B cell (primary cell): Measurements from ENCODE around the gene LIMD2. TPM values are rescaled to one million over a fixed set of nuclear protein-coding genes. Genes with fewer than 3 reads are reported as not detected.
A peak's percentile ranks its signal among the peaks of the same experiment; 100 is the strongest.

ENCODE experiments used
- ATAC-seq: fragments of 200-7000 bp; cut with Tn5 transposase; one replicate; pipeline ENCODE4 v1.10.0; 2021; ENCODE audit warnings: low read depth, mild to moderate bottlenecking, moderate number of reproducible peaks, moderate library complexity
- CTCF ChIA-PET: fragments of 350-600 bp; sonication (Branson Sonifier 250); formaldehyde crosslinking; loops from one replicate; lab custom pipeline; 2021; ENCODE audit warnings: antibody characterized with exemption, inconsistent platforms; lab: Charles Lee
- POLR2A ChIA-PET: fragments of 350-600 bp; sonication (Branson Sonifier 250); formaldehyde crosslinking; loops from one replicate; lab custom pipeline; 2021; ENCODE audit warnings: antibody characterized with exemption; lab: Charles Lee
- DNase-seq: peaks from one replicate; pipeline ENCODE4 v3.0.0; 2013
- H2AFZ ChIP-seq: 2 replicates; pipeline ENCODE4 v1.6.1; 2012; ENCODE audit warnings: mild to moderate bottlenecking, low read depth, low read length; ENCODE audit not compliant: insufficient read depth, poor library complexity, severe bottlenecking
- H3K27ac ChIP-seq, 2 donors: 1 replicate in 1 of 2; 2 replicates in 1 of 2; pipeline ENCODE4 v1.5.1; 2012 to 2013; ENCODE audit warnings: low read length in 2 of 2, mild to moderate bottlenecking in 2 of 2, moderate library complexity in 1 of 2
- H3K27me3 ChIP-seq, 4 experiments: fragments of 200-600 bp in 1 of 4; sonication (generic) in 1 of 4; replicated peaks in 1 of 4; 1 replicate in 2 of 4; 2 replicates in 2 of 4; pipeline versions ENCODE4 v1.6.1 to v1.7.0; 2013 to 2016; ENCODE audit warnings: low read length in 3 of 4, mild to moderate bottlenecking in 2 of 4, mixed read lengths in 1 of 4, moderate library complexity in 1 of 4; ENCODE audit not compliant: insufficient read depth in 4 of 4, control insufficient read depth in 3 of 4; ENCODE audit errors: control extremely low read depth in 1 of 4
- H3K36me3 ChIP-seq, 2 experiments: replicated peaks in 1 of 2; 1 replicate in 1 of 2; 2 replicates in 1 of 2; pipeline versions ENCODE4 v1.6.1 to v1.7.1; 2013; ENCODE audit warnings: low read length in 1 of 2; ENCODE audit not compliant: insufficient read depth in 2 of 2, control insufficient read depth in 1 of 2; ENCODE audit errors: control extremely low read depth in 1 of 2, extremely low read depth in 1 of 2
- H3K4me1 ChIP-seq, 2 donors: fragments of 200-600 bp in 1 of 2; sonication (generic) in 1 of 2; 1 replicate in 1 of 2; 2 replicates in 1 of 2; pipeline versions ENCODE4 v1.5.1 to v1.6.1; 2013 to 2017; ENCODE audit warnings: low read length in 2 of 2; ENCODE audit not compliant: control insufficient read depth in 2 of 2, insufficient read depth in 2 of 2
- H3K4me2 ChIP-seq: replicated peaks from 2 replicates; pipeline ENCODE3; 2012; ENCODE audit warnings: mild to moderate bottlenecking, low read depth, low read length; ENCODE audit not compliant: poor library complexity, severe bottlenecking
- H3K4me3 ChIP-seq, 5 experiments: fragments of 200-600 bp in 1 of 5; sonication (generic) in 1 of 5; 1 replicate in 3 of 5; 2 replicates in 2 of 5; pipeline versions ENCODE4 v1.5.1 to v1.7.0; 2011 to 2016; ENCODE audit warnings: low read length in 4 of 5, mild to moderate bottlenecking in 4 of 5, low read depth in 2 of 5, control low read depth in 1 of 5, moderate library complexity in 1 of 5; ENCODE audit not compliant: insufficient read depth in 1 of 5; ENCODE audit errors: control extremely low read depth in 1 of 5, extremely low read depth in 1 of 5
- H3K79me2 ChIP-seq: fragments of 200-600 bp; sonication (generic); one replicate; pipeline ENCODE4 v1.6.0; 2016; ENCODE audit warnings: low read length; ENCODE audit not compliant: control insufficient read depth, insufficient read depth
- H3K9ac ChIP-seq: fragments of 200-600 bp; sonication (generic); 2 replicates; pipeline ENCODE4 v1.6.1; 2017; ENCODE audit warnings: mild to moderate bottlenecking, low read length, moderate library complexity
- H3K9me3 ChIP-seq, 3 donors: one replicate each; pipeline versions ENCODE4 v1.6.1 to v1.7.1; 2013; ENCODE audit warnings: low read length in 2 of 3; ENCODE audit not compliant: control insufficient read depth in 2 of 3, insufficient read depth in 1 of 3; ENCODE audit errors: control extremely low read depth in 1 of 3
- H4K20me1 ChIP-seq: 2 replicates; pipeline ENCODE4 v1.6.0; 2012; ENCODE audit warnings: mild to moderate bottlenecking, low read length; ENCODE audit not compliant: insufficient read depth, control insufficient read depth, poor library complexity, severe bottlenecking
- H3K27ac Mint-ChIP-seq: one replicate; pipeline ENCODE4 v1.8.0; 2021; ENCODE audit warnings: mixed read lengths
- H3K27me3 Mint-ChIP-seq: one replicate; pipeline ENCODE4 v1.8.0; 2021; ENCODE audit warnings: mixed read lengths
- H3K4me1 Mint-ChIP-seq: one replicate; pipeline ENCODE4 v1.8.0; 2021; ENCODE audit warnings: mixed read lengths
- H3K4me3 Mint-ChIP-seq: one replicate; pipeline ENCODE4 v1.8.0; 2021; ENCODE audit warnings: mixed read lengths
- H3K9me3 Mint-ChIP-seq: one replicate; pipeline ENCODE4 v1.8.0; 2022; ENCODE audit warnings: mixed read lengths; ENCODE audit not compliant: insufficient read depth
- EZH2 ChIP-seq: IDR thresholded peaks from 2 replicates; pipeline ENCODE4 v1.6.1; 2012; ENCODE audit warnings: borderline replicate concordance, low read depth, mild to moderate bottlenecking, moderate library complexity, low read length; ENCODE audit not compliant: insufficient read depth, poor library complexity, severe bottlenecking
- WGBS: methylation state at CpG from one replicate; pipeline ENCODE4 v1.1.5; 2013; ENCODE audit warnings: missing lambda C conversion rate; ENCODE audit not compliant: insufficient coverage; 5-methylcytosine and 5-hydroxymethylcytosine counted together
- intact Hi-C: fragments of 100-400 bp; cut with micrococcal nuclease; formaldehyde crosslinking; loops from one replicate; pipeline ENCODE4 v1.10.0; 2022
- polyA plus RNA-seq: library from polyadenylated mRNA; depleted of rRNA; stranded (reverse); fragments of >200 nt; gene quantifications from 2 replicates; pipeline ENCODE4 v1.2.3, GENCODE V29; 2012
- total RNA-seq, 2 donors: library from RNA; stranded (reverse); fragments of 120-200 nt in 1 of 2; gene quantifications; 1 replicate in 1 of 2; 2 replicates in 1 of 2; pipeline versions ENCODE4 v1.2.3 to v1.2.4, GENCODE V29; 2013 to 2022
- TF ChIP-seq, protein P1 (sequence below): fragments of 200-600 bp; IDR thresholded peaks from one replicate; pipeline ENCODE4 v1.8.0; 2022; ENCODE audit warnings: antibody characterized with exemption, mild to moderate bottlenecking

LIMD2 gene
- total and polyA plus RNA-seq, 2 donors (not counting 1 experiment from before 2014, with no cell fraction given) = 587 to 1,396 TPM

DNA sequence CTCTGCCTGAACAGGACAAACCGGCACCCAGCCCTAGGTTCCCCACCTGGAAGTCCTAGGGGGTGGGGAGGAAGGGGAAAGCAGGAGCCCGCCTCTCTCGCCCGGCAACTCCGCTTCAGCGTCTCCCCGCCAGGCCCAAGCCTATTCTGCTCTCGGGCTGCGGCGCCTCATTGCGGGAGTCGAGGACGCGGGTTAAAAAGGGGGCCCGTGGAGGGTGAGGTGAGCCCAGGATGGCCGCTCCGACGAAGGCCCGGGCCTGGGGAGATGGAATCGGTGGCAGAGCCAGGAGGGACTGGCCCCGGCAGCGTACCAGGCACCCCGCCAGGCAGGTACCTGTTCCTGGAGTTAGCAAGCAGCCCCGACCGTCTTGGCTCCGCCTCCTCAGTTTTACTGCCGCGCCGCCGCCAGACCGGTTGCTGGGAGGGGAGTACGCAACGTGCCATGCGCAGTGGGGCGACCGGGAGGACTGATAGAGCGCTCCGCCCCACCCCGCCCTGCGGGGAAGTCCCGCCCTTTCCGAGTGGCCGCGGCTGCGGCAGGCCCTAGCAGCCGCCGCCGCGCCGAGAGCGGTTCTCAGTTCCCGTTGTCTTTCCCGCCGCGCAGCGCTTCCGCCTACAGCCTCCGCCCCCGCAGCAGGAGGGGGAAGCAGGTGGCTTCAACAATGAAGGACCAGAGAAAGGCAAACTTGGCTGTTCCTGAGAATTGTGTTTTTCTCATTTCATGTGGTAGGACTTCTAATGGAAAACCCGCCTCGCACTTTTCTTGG lies 41.7 kb upstream of the LIMD2 start, which contains the start of gene STRADA:
STRADA (minus strand) TSS at position 392 of the 766 bp plus-strand sequence. CDS start 13,430 bp downstream, outside the sequence.
- no peak for TF ChIP-seq EZH2
- TF ChIP-seq, protein P1, sequence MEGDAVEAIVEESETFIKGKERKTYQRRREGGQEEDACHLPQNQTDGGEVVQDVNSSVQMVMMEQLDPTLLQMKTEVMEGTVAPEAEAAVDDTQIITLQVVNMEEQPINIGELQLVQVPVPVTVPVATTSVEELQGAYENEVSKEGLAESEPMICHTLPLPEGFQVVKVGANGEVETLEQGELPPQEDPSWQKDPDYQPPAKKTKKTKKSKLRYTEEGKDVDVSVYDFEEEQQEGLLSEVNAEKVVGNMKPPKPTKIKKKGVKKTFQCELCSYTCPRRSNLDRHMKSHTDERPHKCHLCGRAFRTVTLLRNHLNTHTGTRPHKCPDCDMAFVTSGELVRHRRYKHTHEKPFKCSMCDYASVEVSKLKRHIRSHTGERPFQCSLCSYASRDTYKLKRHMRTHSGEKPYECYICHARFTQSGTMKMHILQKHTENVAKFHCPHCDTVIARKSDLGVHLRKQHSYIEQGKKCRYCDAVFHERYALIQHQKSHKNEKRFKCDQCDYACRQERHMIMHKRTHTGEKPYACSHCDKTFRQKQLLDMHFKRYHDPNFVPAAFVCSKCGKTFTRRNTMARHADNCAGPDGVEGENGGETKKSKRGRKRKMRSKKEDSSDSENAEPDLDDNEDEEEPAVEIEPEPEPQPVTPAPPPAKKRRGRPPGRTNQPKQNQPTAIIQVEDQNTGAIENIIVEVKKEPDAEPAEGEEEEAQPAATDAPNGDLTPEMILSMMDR = no peak
- no peaks in the 10 kb centered on the region for H3K9me3 Mint-ChIP-seq
- no peaks in the 10 kb centered on the region for H4K20me1 ChIP-seq
- H3K27ac Mint-ChIP-seq = peak within 1 kb of the TSS; percentile 93
- POLR2A ChIA-PET = interaction anchor here (0.6 to 2.7 kb wide), 11 partner anchors 28 to 1178 kb away, joined by 3 to 86 read pairs (median 6); partner anchors contain the start of genes CCDC47, DDX42, LIMD2 and LRRC37A3
- peak within 1 kb of the TSS; percentile 94 for H2AFZ ChIP-seq
- peak within 1 kb of the TSS; percentile 89 for H3K4me3 Mint-ChIP-seq
- under 1% methylated on average over 58 of the region's 61 CpGs for WGBS
- no peaks in the 10 kb centered on the region for H3K27me3 Mint-ChIP-seq
- CTCF ChIA-PET = interaction anchor here (1.0 to 1.6 kb wide), 8 partner anchors 11 to 102 kb away, joined by 3 to 26 read pairs (median 6); partner anchors contain the start of genes CCDC47, DDX42 and LIMD2
- H3K9me3 ChIP-seq = peaks cover 0 to 4% (median 0%) of the 10 kb centered on the region in 3 donors
- H3K4me2 ChIP-seq = peak within 1 kb of the TSS; percentile 94
- intact Hi-C loops = loop anchor here (1.0 to 10.0 kb wide), 10 partner anchors 32 to 1313 kb away; partner anchors contain the start of genes CCDC47, CEP95, DCAF7 and DDX5
- H3K4me3 ChIP-seq = peak within 1 kb of the TSS; percentile 85 to 99 (median 93)
- peak within 1 kb of the TSS; percentile 99 for H3K9ac ChIP-seq
- H3K4me1 Mint-ChIP-seq = peaks cover 28% of the 10 kb centered on the region
- ATAC-seq (peak; percentile 89), DNase-seq (peak; percentile 99)
- peaks cover 7 to 10% of the 10 kb centered on the region in 2 experiments for H3K36me3 ChIP-seq
- peaks cover 30% of the 10 kb centered on the region for H3K79me2 ChIP-seq
- peak within 1 kb of the TSS; percentile 97 for H3K27ac ChIP-seq
- H3K27me3 ChIP-seq = no peaks in the 10 kb centered on the region
- H3K4me1 ChIP-seq = peaks cover 15 to 28% of the 10 kb centered on the region in 2 donors
